ENCODE results near the gene FANCB.

DNA sequence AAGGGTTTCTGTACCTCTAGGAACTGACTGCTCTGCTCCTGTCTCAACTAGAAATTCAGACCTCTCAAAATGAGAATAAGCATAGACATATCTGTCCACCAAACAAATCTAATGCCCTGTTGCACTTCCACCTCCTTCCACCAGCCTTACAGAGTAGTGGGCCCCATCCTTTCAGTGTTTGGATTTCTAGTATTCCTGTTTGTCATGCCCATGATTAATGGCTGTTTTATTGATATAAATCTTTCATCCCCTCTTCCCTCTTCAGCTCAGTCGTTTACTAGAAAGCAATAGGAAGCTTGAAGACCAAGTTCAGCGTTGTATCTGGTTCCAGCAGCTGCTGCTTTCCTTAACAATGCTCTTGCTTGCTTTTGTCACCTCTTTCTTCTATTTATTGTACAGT lies 46.5 kb upstream of the FANCB start:
- TF ChIP-seq, protein P1, sequence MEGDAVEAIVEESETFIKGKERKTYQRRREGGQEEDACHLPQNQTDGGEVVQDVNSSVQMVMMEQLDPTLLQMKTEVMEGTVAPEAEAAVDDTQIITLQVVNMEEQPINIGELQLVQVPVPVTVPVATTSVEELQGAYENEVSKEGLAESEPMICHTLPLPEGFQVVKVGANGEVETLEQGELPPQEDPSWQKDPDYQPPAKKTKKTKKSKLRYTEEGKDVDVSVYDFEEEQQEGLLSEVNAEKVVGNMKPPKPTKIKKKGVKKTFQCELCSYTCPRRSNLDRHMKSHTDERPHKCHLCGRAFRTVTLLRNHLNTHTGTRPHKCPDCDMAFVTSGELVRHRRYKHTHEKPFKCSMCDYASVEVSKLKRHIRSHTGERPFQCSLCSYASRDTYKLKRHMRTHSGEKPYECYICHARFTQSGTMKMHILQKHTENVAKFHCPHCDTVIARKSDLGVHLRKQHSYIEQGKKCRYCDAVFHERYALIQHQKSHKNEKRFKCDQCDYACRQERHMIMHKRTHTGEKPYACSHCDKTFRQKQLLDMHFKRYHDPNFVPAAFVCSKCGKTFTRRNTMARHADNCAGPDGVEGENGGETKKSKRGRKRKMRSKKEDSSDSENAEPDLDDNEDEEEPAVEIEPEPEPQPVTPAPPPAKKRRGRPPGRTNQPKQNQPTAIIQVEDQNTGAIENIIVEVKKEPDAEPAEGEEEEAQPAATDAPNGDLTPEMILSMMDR (IDR thresholded peaks at IDR 0.05): no peak
- no peak for TF ChIP-seq EZH2 (IDR thresholded peaks at IDR 0.05; ENCODE audit: borderline replicate concordance, insufficient read depth, low read depth, low read length, poor library complexity, severe bottlenecking)
